HS-5 (cell line): ENCODE results near the gene PLPP2.
"Not testable (repeated sequence)": the region's sequence is repeated elsewhere in the genome, so short reads cannot be mapped to it uniquely, and the experiment has no call there.

ENCODE experiments used
- DNase-seq: peaks from one replicate; pipeline ENCODE4 v3.0.0-alpha.2; 2012; ENCODE audit warnings: low read depth

Gene PLPP2

DNA sequence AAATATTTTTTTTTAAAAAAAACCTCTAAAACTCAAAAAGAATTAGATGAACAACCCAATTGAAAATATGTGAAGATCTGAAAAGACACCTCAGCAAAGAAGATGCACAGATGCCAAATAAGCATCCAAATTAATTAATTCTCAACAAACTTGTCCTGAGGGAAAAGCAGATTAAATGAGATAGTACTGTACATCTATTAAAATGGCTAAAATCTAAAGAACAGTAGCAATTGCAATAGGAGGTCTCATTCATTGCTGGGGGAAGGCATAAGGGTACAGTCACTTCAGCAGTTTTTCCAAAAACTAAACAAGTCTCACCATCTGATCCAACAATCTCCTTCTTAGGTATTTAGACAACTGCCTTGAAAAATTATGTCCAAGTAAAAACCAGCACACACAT lies 22.0 kb downstream of the PLPP2 start:
- DNase-seq, result no peak

DNA sequence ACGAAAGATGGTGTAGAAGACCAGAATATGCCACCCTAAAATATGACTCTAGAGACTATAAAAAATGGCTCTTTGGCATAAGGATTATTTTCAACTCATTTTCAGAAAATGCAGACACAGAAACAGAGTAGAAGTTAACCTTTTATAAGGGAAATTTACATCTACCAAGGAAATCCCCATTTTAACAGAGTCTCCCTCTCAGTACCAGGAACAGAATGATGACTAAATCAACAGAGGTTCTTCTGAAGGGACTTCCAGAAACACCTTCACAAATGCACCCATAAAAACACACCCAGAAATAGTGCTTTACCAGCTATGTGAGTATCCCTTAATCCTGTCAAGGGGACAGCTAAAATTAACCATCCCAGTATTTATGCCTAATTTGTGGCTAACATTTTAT lies 29.1 kb downstream of the PLPP2 start:
- DNase-seq, result no peak

DNA sequence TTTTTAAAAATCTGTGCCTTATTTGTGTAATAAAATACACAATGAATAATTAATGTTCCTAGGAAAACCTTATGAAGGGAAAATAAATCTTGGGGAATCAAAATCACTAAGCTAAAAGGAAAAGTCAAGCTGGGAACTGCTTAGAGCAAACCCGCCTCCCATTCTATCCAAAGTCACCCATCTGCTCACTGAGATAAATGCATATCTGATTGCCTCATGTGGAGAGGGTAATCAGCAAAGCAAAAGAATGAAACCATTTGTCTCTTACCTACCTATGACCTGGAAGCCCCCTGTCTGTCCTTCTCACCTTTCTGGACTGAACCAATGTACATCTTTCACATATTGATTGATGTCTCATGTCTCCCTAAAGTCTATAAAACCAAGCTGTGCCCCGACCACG lies 34.4 kb downstream of the PLPP2 start:
- not testable (repeated sequence) for DNase-seq

DNA sequence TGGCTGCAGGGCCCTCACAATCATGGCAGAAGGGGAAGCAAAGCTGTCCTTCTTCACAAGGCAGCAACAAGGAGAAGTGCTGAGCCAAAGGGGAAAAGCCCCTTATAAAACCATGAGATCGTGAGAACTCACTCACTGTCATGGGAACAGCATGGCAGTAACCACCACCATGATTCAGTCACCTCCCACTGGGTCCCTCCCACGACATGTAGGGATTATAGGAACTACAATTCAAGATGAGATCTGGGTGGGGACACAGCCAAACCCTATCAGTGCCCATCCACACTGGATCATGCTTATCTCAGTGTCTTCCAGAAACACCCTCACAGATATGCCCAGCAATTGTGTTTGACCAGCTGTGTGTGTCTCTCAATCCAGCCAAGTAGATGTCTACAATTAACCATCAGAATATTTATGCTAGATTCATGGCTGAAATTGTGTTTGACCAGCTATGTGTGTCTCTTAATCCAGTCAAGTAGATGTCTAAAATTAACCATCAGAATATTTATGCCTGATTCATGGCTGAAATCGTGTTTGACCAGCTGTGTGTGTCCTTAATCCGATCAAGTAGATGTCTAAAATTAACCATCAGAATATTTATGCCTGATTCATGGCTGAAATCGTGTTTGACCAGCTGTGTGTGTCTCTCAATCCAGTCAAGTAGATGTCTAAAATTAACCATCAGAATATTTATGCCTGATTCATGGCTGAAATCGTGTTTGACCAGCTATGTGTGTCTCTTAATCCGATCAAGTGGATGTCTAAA lies 38.6 kb downstream of the PLPP2 start:
- not testable (repeated sequence) for DNase-seq

DNA sequence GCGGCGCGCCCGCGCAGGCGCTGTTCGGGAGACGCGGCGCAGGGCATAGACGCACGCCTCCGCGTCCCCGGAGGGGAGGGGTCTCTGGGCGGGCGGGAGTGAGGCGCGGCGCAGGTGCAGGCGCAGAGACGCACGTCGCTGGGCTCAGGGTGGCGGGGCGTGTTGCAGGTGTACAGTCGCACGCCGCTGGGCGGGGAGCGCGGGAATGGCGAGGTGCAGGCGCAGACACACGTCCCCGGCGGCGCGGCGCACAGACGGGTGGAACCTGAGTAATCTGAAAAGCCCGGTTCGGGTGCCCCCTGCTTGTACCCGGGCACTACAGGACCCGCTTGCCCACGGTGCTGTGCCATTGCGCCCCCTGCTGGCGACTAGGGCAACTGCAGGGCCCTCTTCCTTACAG lies 44.7 kb downstream of the PLPP2 start:
- no peak for DNase-seq

DNA sequence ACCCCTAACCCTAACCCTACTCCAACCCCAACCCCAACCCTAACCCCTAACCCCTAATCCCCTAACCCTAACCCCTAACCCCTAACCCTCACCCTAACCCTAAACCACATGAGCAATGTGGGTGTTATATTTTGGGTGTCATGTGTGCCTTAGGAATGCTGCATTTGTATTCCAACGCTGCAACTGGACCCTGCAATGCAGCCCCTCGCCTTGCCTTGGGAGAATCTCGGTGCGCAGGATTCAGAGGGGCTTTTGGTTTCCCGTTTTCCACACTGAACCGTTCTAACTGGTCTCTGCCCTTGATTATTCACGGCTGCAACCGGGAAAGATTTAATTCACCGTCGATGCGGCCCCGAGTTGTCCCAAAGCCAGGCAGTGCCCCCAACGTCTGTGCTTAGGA lies 45.3 kb downstream of the PLPP2 start:
- not testable (repeated sequence) for DNase-seq

DNA sequence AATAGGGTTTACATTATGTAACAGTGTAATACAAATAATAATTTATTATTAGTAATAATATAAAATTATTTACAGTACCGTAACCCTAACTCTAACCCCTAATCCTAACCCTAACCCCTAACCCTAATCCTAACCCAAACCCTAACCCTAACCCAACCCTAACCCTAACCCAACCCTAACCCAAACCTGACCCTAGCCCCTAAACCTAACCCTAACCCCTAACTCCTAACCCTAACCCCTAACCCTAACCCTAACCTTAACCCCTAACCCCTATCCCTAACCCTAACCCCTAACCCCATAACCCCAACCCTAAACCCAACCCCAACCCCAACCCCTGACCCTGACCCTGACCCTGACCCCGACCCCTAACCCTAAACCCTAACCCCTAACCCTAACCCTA lies 45.7 kb downstream of the PLPP2 start:
- no peak for DNase-seq
